GM12878 (cell line): ENCODE results near the gene PPP6C. TPM values are rescaled to one million over a fixed set of nuclear protein-coding genes. Genes with fewer than 3 reads are reported as not detected.

Source experiments
- ATAC-seq: fragments of 200-7000 bp; cut with Tn5 transposase; 3 replicates; pipeline ENCODE4 v1.9.1; 2020; ENCODE audit warnings: mild to moderate bottlenecking, moderate library complexity
- BruUV-seq: library from RNA; stranded (reverse); fragments of 400-500 nt; replicated peaks from 2 replicates; lab custom pipeline; 2021; lab: Mats Ljungman, UMichigan
- CTCF ChIA-PET: fragments of 300-600 bp; sonication (Branson Sonifier 250); formaldehyde crosslinking; extraction: SDS; loops from one replicate; lab custom pipeline; 2021; ENCODE audit warnings: inconsistent platforms; lab: Yijun Ruan, JAX
- POLR2A ChIA-PET: fragments of 350-600 bp; formaldehyde crosslinking; extraction: SDS; loops from one replicate; lab custom pipeline; 2021; ENCODE audit warnings: inconsistent platforms; lab: Charles Lee
- RAD21 ChIA-PET: fragments of 300-600 bp; sonication (Branson Sonifier 250); formaldehyde crosslinking; loops from one replicate; lab custom pipeline; 2023; ENCODE audit warnings: antibody characterized with exemption; ENCODE audit not compliant: unreplicated experiment; lab: Charles Lee
- SMC1A ChIA-PET: fragments of 300-600 bp; sonication (Branson Sonifier 250); formaldehyde crosslinking; loops from one replicate; lab custom pipeline; 2023; ENCODE audit not compliant: unreplicated experiment, uncharacterized antibody; lab: Charles Lee
- DNase-seq: peaks from one replicate; pipeline ENCODE4 v3.0.0-alpha.2; 2011; ENCODE audit warnings: low read depth, low spot score
- FAIRE-seq: peaks from 3 replicates; lab custom pipeline; 2011; peaks lifted over from hg19 to GRCh38; lab: Jason Lieb, UNC
- H2AFZ ChIP-seq: 2 replicates; pipeline ENCODE4 v1.6.0; 2011; ENCODE audit warnings: low read depth, low read length, control low read depth; ENCODE audit not compliant: control insufficient read depth
- H3K27ac ChIP-seq: 2 replicates; pipeline ENCODE4 v1.5.1; 2011; ENCODE audit warnings: control low read depth; ENCODE audit not compliant: control insufficient read depth, insufficient read depth
- H3K27me3 ChIP-seq, 2 experiments: replicated peaks in 1 of 2; 2 replicates each; pipeline versions ENCODE4 v1.6.0 to v1.6.1; 2011; ENCODE audit warnings: low read length in 1 of 2; ENCODE audit not compliant: control insufficient read depth in 2 of 2, insufficient read depth in 2 of 2
- H3K36me3 ChIP-seq, 2 experiments: 2 replicates each; pipeline ENCODE4 v1.5.1; 2011; ENCODE audit warnings: low read length in 1 of 2; ENCODE audit not compliant: control insufficient read depth in 2 of 2, insufficient read depth in 2 of 2
- H3K4me1 ChIP-seq: 2 replicates; pipeline ENCODE4 v1.6.1; 2011; ENCODE audit warnings: mild to moderate bottlenecking, low read length, moderate library complexity, mixed read lengths; ENCODE audit not compliant: control insufficient read depth, insufficient read depth
- H3K4me2 ChIP-seq: 2 replicates; pipeline ENCODE4 v1.6.0; 2011; ENCODE audit warnings: control low read depth; ENCODE audit not compliant: control insufficient read depth, insufficient read depth
- H3K4me3 ChIP-seq: fragments of 200-600 bp; sonication (generic); 2 replicates; pipeline ENCODE4 v1.5.1; 2016
- H3K79me2 ChIP-seq: 2 replicates; pipeline ENCODE4 v1.6.0; 2011; ENCODE audit warnings: low read length; ENCODE audit not compliant: control insufficient read depth, insufficient read depth
- H3K9ac ChIP-seq: 2 replicates; pipeline ENCODE4 v1.8.0; 2011; ENCODE audit warnings: low read length, control low read depth, mixed read lengths; ENCODE audit not compliant: control insufficient read depth, insufficient read depth
- H3K9me3 ChIP-seq: replicated peaks from 3 replicates; pipeline ENCODE4 v1.5.1; 2011; ENCODE audit warnings: mild to moderate bottlenecking, low read length; ENCODE audit not compliant: control insufficient read depth, insufficient read depth
- H4K20me1 ChIP-seq: 2 replicates; pipeline ENCODE4 v1.6.0; 2011; ENCODE audit not compliant: control insufficient read depth, insufficient read depth
- CBFB ChIP-seq: IDR thresholded peaks from 2 replicates; pipeline ENCODE4 v1.6.1; 2016; ENCODE audit warnings: antibody characterized with exemption, low read depth
- CBX3 ChIP-seq: fragments of 200-600 bp; sonication (generic); IDR thresholded peaks from 2 replicates; pipeline ENCODE4 v1.6.1; 2016; ENCODE audit warnings: low read depth, borderline replicate concordance
- CHD4 ChIP-seq: fragments of 200-600 bp; sonication (generic); IDR thresholded peaks from 2 replicates; pipeline ENCODE4 v1.6.1; 2016; ENCODE audit warnings: mild to moderate bottlenecking
- EED ChIP-seq: sonication (generic); IDR thresholded peaks from 2 replicates; pipeline ENCODE4 v1.6.1; 2016; ENCODE audit warnings: antibody characterized with exemption, low read depth
- IKZF1 ChIP-seq: fragments of 450-650 bp; conservative IDR thresholded peaks from 2 replicates; pipeline ENCODE4 v1.6.1; 2017; ENCODE audit warnings: antibody characterized with exemption, mild to moderate bottlenecking
- MXI1 ChIP-seq: fragments of 150-350 bp; IDR thresholded peaks from 2 replicates; pipeline ENCODE4 v1.6.1; 2011; ENCODE audit warnings: low read depth, mild to moderate bottlenecking, inconsistent platforms, low read length, improper control_type of control experiment
- NBN ChIP-seq: fragments of 450-650 bp; IDR thresholded peaks from 2 replicates; pipeline ENCODE4 v1.6.1; 2016
- NFXL1 ChIP-seq: fragments of 450-650 bp; IDR thresholded peaks from 2 replicates; pipeline ENCODE4 v1.6.1; 2017; ENCODE audit warnings: antibody characterized with exemption, mild to moderate bottlenecking, borderline replicate concordance
- NFYB ChIP-seq: IDR thresholded peaks from 2 replicates; pipeline ENCODE4 v1.6.1; 2011; ENCODE audit warnings: low read depth, mild to moderate bottlenecking, low read length, improper control_type of control experiment, moderate library complexity; ENCODE audit not compliant: insufficient read depth
- NR2F1 ChIP-seq: fragments of 450-650 bp; conservative IDR thresholded peaks from 2 replicates; pipeline ENCODE4 v1.6.1; 2017; ENCODE audit warnings: mild to moderate bottlenecking
- SMC3 ChIP-seq: IDR thresholded peaks from 2 replicates; pipeline ENCODE4 v1.6.1; 2011; ENCODE audit warnings: low read length, improper control_type of control experiment, borderline replicate concordance
- SP1 ChIP-seq: IDR thresholded peaks from one replicate; pipeline ENCODE4 v1.6.1; 2011; ENCODE audit warnings: low read depth, low read length
- SPI1 ChIP-seq: IDR thresholded peaks from 2 replicates; pipeline ENCODE4 v1.6.1; 2011; ENCODE audit warnings: low read depth, mild to moderate bottlenecking, low read length, moderate library complexity, borderline replicate concordance; ENCODE audit not compliant: insufficient read depth
- SREBF2 ChIP-seq: IDR thresholded peaks from 2 replicates; pipeline ENCODE4 v1.6.1; 2012; ENCODE audit warnings: mild to moderate bottlenecking, low read length
- ZNF207 ChIP-seq: fragments of 450-650 bp; IDR thresholded peaks from 2 replicates; pipeline ENCODE4 v1.6.1; 2014; ENCODE audit warnings: antibody characterized with exemption, mild to moderate bottlenecking, borderline replicate concordance
- ZNF274 ChIP-seq: IDR thresholded peaks from one replicate; pipeline ENCODE4 v1.8.0; 2011; ENCODE audit not compliant: insufficient read length, insufficient read depth
- ZSCAN29 ChIP-seq: fragments of 450-650 bp; IDR thresholded peaks from 2 replicates; pipeline ENCODE4 v1.6.1; 2017; ENCODE audit warnings: mild to moderate bottlenecking, moderate library complexity
- WGBS: methylation state at CpG from one replicate; pipeline ENCODE4 v1.1.6; 2016; ENCODE audit warnings: low lambda C conversion rate; ENCODE audit not compliant: insufficient replicate concordance, insufficient coverage; ENCODE audit errors: missing lambda C conversion rate; 5-methylcytosine and 5-hydroxymethylcytosine counted together
- in situ Hi-C: fragments of 300-500 bp; cut with MboI; formaldehyde crosslinking; loops from 9 replicates; pipeline ENCODE4 v1.14.3; 2018; ENCODE audit warnings: mixed read lengths
- intact Hi-C: fragments of 100-400 bp; cut with micrococcal nuclease; formaldehyde crosslinking; loops from one replicate; pipeline ENCODE4 v1.14.2; 2022; ENCODE audit not compliant: unreplicated experiment
- polyA plus RNA-seq, 11 experiments: library from polyadenylated mRNA; depleted of rRNA in 4 of 11; unstranded in 6 of 11; stranded (reverse) in 5 of 11; fragments of >200 nt; fragmentation: Nextera tagmentation in 4 of 11; fragmentation: Illumina TruSeq in 1 of 11; extraction: Ambion mirVana in 4 of 11; extraction: Trizol in 1 of 11; gene quantifications; 1 replicate in 1 of 11; 2 replicates in 10 of 11; pipeline versions ENCODE4 v1.2.1 to v1.2.3, GENCODE V29; 2011 to 2016; ENCODE audit warnings: inconsistent platforms in 2 of 11, missing spikeins in 2 of 11, low read depth in 1 of 11
- total RNA-seq, 4 experiments: library from RNA; depleted of rRNA in 3 of 4; stranded (reverse); fragments of >200 nt in 3 of 4; fragmentation: Illumina TruSeq in 1 of 4; extraction: Trizol in 1 of 4; gene quantifications; 2 replicates each; pipeline versions ENCODE4 v1.2.1 to v1.2.3, GENCODE V29; 2013 to 2021
- TF ChIP-seq, protein P1 (sequence below): IDR thresholded peaks from 2 replicates; pipeline ENCODE4 v1.6.1; 2012; ENCODE audit warnings: mild to moderate bottlenecking, low read depth, low read length
- TF ChIP-seq, protein P2 (sequence below): IDR thresholded peaks from 2 replicates; pipeline ENCODE4 v1.6.1; 2011; ENCODE audit warnings: borderline replicate concordance, low read depth, mild to moderate bottlenecking, moderate library complexity, mixed read lengths, low read length; ENCODE audit not compliant: insufficient read depth; ENCODE audit errors: extremely low read length
- TF ChIP-seq, protein P3 (sequence below): IDR thresholded peaks from 2 replicates; pipeline ENCODE4 v1.6.1; 2011; ENCODE audit warnings: low read depth, mild to moderate bottlenecking, low read length, moderate library complexity, borderline replicate concordance; ENCODE audit errors: extremely low read depth

The PPP6C gene
- total and polyA plus RNA-seq, 10 of the 15 experiments (the other 5 are each of a cell fraction or from before 2014, with no cell fraction given): 26.8 to 45.3 (median 37.1) TPM

DNA sequence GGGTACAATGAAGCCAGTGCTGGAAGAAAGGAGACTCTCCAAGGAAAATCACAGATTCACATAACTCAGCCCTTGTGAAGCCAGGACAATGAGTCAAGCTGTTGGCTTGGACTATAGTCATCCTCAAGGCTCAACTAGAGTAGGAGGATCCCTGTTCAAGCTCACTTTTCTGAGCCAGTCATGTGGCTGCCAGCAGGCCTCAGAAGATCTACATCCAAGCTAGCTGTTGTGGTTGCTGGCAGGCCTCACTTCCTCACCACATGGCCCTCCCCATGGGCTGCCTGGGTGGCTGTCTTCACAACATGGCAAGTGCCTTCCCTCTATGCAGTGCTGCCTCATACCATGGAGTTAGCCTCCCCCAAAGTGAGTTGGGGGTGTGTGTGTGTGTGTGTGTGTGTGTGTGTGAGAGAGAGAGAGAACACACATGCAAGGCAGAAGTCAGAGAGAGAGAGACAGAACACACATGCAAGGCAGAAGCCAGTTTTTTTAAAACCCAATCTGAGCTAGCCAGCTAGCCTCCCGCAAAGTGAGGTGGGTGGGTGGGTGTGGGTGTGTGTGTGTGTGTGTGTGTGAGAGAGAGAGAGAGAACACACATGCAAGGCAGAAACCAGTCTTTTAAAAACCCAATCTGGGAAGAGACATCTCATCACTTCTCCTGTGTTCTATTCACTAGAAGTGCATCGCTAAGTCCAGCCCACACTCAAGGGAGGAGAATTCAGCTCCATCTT is 63.4 kb downstream of the PPP6C start:
- peak overlapping the region; percentile 3 for H2AFZ ChIP-seq
- in situ Hi-C loops: no loop called here
- POLR2A ChIA-PET: interaction anchor here (0.6 to 1.9 kb wide), 9 partner anchors 13 to 822 kb away, joined by 3 to 6 read pairs (median 3); partner anchors contain the start of genes ARPC5L and RPL35
- no peaks in the 10 kb centered on the region for H3K9me3 ChIP-seq
- WGBS: 71% methylated on average over 2 of the region's 2 CpGs
- no TSS peak for BruUV-seq
- peak; percentile 99 for FAIRE-seq
- no peaks in the 10 kb centered on the region for H3K27me3 ChIP-seq
- peak; percentile 100 for ATAC-seq
- H3K36me3 ChIP-seq: no peaks in the 10 kb centered on the region
- peak; percentile 50 for DNase-seq
- H3K79me2 ChIP-seq: no peaks in the 10 kb centered on the region
- CTCF ChIA-PET: interaction anchor here (0.6 to 3.0 kb wide), 4 partner anchors 17 to 351 kb away, joined by 3 to 14 read pairs (median 3); partner anchors contain the start of gene SCAI
- SMC1A ChIA-PET: interaction anchor here (0.7 to 3.3 kb wide), 6 partner anchors 10 to 184 kb away, joined by 3 to 19 read pairs (median 3); partner anchors contain the start of gene SCAI
- no peaks in the 10 kb centered on the region for H4K20me1 ChIP-seq
- H3K9ac ChIP-seq: no peak overlapping the region
- no peak overlapping the region; the same call in 1 of the 2 replicates for H3K4me2 ChIP-seq
- 0 out of 2 replicates have a peak overlapping the region, but pooled peaks have one; percentile 6 for H3K27ac ChIP-seq
- 0 out of 2 replicates have a peak, but pooled peaks cover 2% of the 10 kb centered on the region for H3K4me1 ChIP-seq
- intact Hi-C loops: no loop called here
- RAD21 ChIA-PET: interaction anchor here (0.6 to 1.7 kb wide), 7 partner anchors 16 to 264 kb away, joined by 3 to 8 read pairs (median 3); partner anchors contain the start of genes ARPC5L, RPL35 and SCAI
- H3K4me3 ChIP-seq: no peak overlapping the region
- TF ChIP-seq NBN: 0 out of 2 replicates have a peak, but pooled peaks have one; percentile 46
- no peak for TF ChIP-seq ZNF274
- no peak for TF ChIP-seq NR2F1
- TF ChIP-seq NFYB: no peak
- peak; percentile 16 for TF ChIP-seq SP1
- TF ChIP-seq, protein P1, sequence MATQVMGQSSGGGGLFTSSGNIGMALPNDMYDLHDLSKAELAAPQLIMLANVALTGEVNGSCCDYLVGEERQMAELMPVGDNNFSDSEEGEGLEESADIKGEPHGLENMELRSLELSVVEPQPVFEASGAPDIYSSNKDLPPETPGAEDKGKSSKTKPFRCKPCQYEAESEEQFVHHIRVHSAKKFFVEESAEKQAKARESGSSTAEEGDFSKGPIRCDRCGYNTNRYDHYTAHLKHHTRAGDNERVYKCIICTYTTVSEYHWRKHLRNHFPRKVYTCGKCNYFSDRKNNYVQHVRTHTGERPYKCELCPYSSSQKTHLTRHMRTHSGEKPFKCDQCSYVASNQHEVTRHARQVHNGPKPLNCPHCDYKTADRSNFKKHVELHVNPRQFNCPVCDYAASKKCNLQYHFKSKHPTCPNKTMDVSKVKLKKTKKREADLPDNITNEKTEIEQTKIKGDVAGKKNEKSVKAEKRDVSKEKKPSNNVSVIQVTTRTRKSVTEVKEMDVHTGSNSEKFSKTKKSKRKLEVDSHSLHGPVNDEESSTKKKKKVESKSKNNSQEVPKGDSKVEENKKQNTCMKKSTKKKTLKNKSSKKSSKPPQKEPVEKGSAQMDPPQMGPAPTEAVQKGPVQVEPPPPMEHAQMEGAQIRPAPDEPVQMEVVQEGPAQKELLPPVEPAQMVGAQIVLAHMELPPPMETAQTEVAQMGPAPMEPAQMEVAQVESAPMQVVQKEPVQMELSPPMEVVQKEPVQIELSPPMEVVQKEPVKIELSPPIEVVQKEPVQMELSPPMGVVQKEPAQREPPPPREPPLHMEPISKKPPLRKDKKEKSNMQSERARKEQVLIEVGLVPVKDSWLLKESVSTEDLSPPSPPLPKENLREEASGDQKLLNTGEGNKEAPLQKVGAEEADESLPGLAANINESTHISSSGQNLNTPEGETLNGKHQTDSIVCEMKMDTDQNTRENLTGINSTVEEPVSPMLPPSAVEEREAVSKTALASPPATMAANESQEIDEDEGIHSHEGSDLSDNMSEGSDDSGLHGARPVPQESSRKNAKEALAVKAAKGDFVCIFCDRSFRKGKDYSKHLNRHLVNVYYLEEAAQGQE: no peak
- no peak for TF ChIP-seq SREBF2
- no peak for TF ChIP-seq ZNF207
- peak; percentile 32; the same call in 1 of the 2 replicates for TF ChIP-seq MXI1
- no peak for TF ChIP-seq CBX3
- peak; percentile 92 for TF ChIP-seq SPI1
- TF ChIP-seq NFXL1: no peak
- peak; percentile 72; the same call in 1 of the 2 replicates for TF ChIP-seq CBFB
- TF ChIP-seq EED: 0 out of 2 replicates have a peak, but pooled peaks have one; percentile 22
- TF ChIP-seq, protein P2, sequence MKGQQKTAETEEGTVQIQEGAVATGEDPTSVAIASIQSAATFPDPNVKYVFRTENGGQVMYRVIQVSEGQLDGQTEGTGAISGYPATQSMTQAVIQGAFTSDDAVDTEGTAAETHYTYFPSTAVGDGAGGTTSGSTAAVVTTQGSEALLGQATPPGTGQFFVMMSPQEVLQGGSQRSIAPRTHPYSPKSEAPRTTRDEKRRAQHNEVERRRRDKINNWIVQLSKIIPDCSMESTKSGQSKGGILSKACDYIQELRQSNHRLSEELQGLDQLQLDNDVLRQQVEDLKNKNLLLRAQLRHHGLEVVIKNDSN: peak; percentile 55
- TF ChIP-seq, protein P3, sequence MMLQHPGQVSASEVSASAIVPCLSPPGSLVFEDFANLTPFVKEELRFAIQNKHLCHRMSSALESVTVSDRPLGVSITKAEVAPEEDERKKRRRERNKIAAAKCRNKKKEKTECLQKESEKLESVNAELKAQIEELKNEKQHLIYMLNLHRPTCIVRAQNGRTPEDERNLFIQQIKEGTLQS: no peak
- no peak for TF ChIP-seq CHD4
- TF ChIP-seq ZSCAN29: no peak
- peak; percentile 36 for TF ChIP-seq IKZF1
- no peak for TF ChIP-seq SMC3
